ENCODE data around the gene DYNAP.

GRCh38 chr18:54561706-54562267 is 29.3 kb upstream of the DYNAP start:
- TF ChIP-seq CTCF (IDR thresholded peaks at IDR 0.05 in 4 of 5, conservative IDR thresholded peaks at IDR 0.05 in 1 of 5) (no peak), POLR2A (IDR thresholded peaks at IDR 0.05) (no peak)
